Measurements from ENCODE around the gene SAMD15.

SAMD15 gene

GRCh38 chr14:77436042-77436441 is 58.9 kb downstream of the SAMD15 start (continued):
- no peak for TF ChIP-seq ZBTB1 (tag by site-specific recombination; IDR thresholded peaks at IDR 0.05)
- TF ChIP-seq ZNF37A (tag by site-specific recombination; IDR thresholded peaks at IDR 0.05) = no peak
- no peak for TF ChIP-seq KLF7 (tag by site-specific recombination; IDR thresholded peaks at IDR 0.05; ENCODE audit: borderline replicate concordance)
- no peak for TF ChIP-seq ZNF704 (tag by site-specific recombination; IDR thresholded peaks at IDR 0.05)
- TF ChIP-seq ZNF18 (tag by site-specific recombination; IDR thresholded peaks at IDR 0.05) = no peak

GRCh38 chr14:77438596-77438995 is 61.4 kb downstream of the SAMD15 start:
- ChIA-PET POLR2A (no interaction called here), CTCF (no interaction called here)

More at GRCh38 chr14:77438596-77438995, 61.4 kb downstream of the SAMD15 start:
- Histone ChIP-seq H3K36me3 (ENCODE audit: control insufficient read depth in 2 of 2, insufficient read depth in 1 of 2, low read length in 2 of 2) (peaks cover 40 to 65% of the 10 kb centered on the region in 2 experiments), H3K4me3 (ENCODE audit: low read depth, low read length) (no peak overlapping the region), H3K9me3 (ENCODE audit: control insufficient read depth, insufficient read depth, low read depth, low read length) (no peaks in the 10 kb centered on the region), H3K4me1 (ENCODE audit: control insufficient read depth, insufficient read depth, low read length) (no peaks in the 10 kb centered on the region), H3K27ac (ENCODE audit: extremely low read depth, low read depth, low read length) (no peak overlapping the region)
- TF ChIP-seq TRIM28 (IDR thresholded peaks at IDR 0.05; ENCODE audit: borderline replicate concordance, low read length) = no peak
- TF ChIP-seq ZBTB26 (tag by site-specific recombination; optimal IDR thresholded peaks at IDR 0.05) = no peak
- TF ChIP-seq ZNF561 (tag by site-specific recombination; IDR thresholded peaks at IDR 0.05; ENCODE audit: borderline replicate concordance) = no peak
- no peak for TF ChIP-seq ZNF354C (tag by site-specific recombination; IDR thresholded peaks at IDR 0.05; ENCODE audit: borderline replicate concordance, low read depth)
- no peak for TF ChIP-seq AEBP2 (tag by site-specific recombination; IDR thresholded peaks at IDR 0.05; ENCODE audit: borderline replicate concordance)
- no peak for TF ChIP-seq PBX3 (CRISPR knock-in tag; IDR thresholded peaks at IDR 0.05)
- no peak for TF ChIP-seq ZNF843 (tag by site-specific recombination; IDR thresholded peaks at IDR 0.05)
- TF ChIP-seq ZNF280D (tag by site-specific recombination; IDR thresholded peaks at IDR 0.05) = no peak
- no peak for TF ChIP-seq ZNF514 (tag by site-specific recombination; IDR thresholded peaks at IDR 0.05)
- TF ChIP-seq ZNF24 (tag by site-specific recombination; IDR thresholded peaks at IDR 0.05) = no peak
- TF ChIP-seq ZNF221 (tag by site-specific recombination; IDR thresholded peaks at IDR 0.05; ENCODE audit: borderline replicate concordance) = no peak

All from HEK293 (cell line).